K562 (cell line): ENCODE results near the gene PLCB4. TPM values are rescaled to one million over a fixed set of nuclear protein-coding genes. Genes with fewer than 3 reads are reported as not detected.

Experiments
- CHD1 ChIP-seq: fragments of 200-600 bp; sonication (generic); IDR thresholded peaks from one replicate; pipeline ENCODE4 v1.6.1; 2012; ENCODE audit warnings: mild to moderate bottlenecking, moderate library complexity, low read length, inconsistent platforms
- DIDO1 ChIP-seq: fragments of 450-650 bp; IDR thresholded peaks from 2 replicates; pipeline ENCODE4 v1.6.1; 2016; ENCODE audit warnings: low read depth, missing biosample characterization, missing genetic modification characterization
- ETV6 ChIP-seq, 3 experiments: fragments of 150-350 bp in 1 of 3; sonication (generic) in 1 of 3; formaldehyde crosslinking in 1 of 3; IDR thresholded peaks; 2 replicates each; pipeline versions ENCODE4 v1.6.1 to v1.8.0; 2014 to 2022; ENCODE audit warnings: borderline replicate concordance in 2 of 3, low read depth in 2 of 3, antibody characterized with exemption in 1 of 3, low read length in 1 of 3, mild to moderate bottlenecking in 1 of 3, missing genetic modification reagents in 1 of 3
- ZNF121 ChIP-seq: sonication (generic); formaldehyde crosslinking; conservative IDR thresholded peaks from 2 replicates; pipeline ENCODE4 v1.8.0; 2022; ENCODE audit warnings: missing genetic modification reagents
- ZNF584 ChIP-seq: fragments of 200-800 bp; sonication (Bioruptor generic); IDR thresholded peaks from 2 replicates; pipeline ENCODE4 v1.6.1; 2016; ENCODE audit warnings: low read depth, mild to moderate bottlenecking, missing genetic modification characterization, missing compliant biosample characterization
- polyA plus RNA-seq, 8 experiments: library from polyadenylated mRNA; depleted of rRNA in 4 of 8; stranded (reverse) in 5 of 8; unstranded in 3 of 8; fragments of >200 nt; fragmentation: Nextera tagmentation in 2 of 8; fragmentation: Illumina TruSeq in 1 of 8; extraction: Ambion mirVana in 2 of 8; extraction: Trizol in 1 of 8; gene quantifications; 2 replicates each; pipeline versions ENCODE4 v1.2.1 to v1.2.3, GENCODE V29; 2011 to 2014; ENCODE audit warnings: inconsistent platforms in 1 of 8, missing spikeins in 1 of 8
- total RNA-seq, 7 experiments: library from RNA; depleted of rRNA in 6 of 7; stranded (reverse); fragments of >200 nt in 6 of 7; fragmentation: Illumina TruSeq in 2 of 7; extraction: Trizol in 2 of 7; gene quantifications; 2 replicates each; pipeline versions ENCODE4 v1.2.1 to v1.2.3, GENCODE V29; 2011 to 2021; ENCODE audit warnings: low replicate concordance in 1 of 7
- TF ChIP-seq, protein P1 (sequence below): sonication (generic); formaldehyde crosslinking; IDR thresholded peaks from 2 replicates; pipeline ENCODE4 v1.8.1; 2023; ENCODE audit warnings: mild to moderate bottlenecking, missing genetic modification reagents
- TF ChIP-seq, protein P2 (sequence below): fragments of 250-450 bp; sonication (Bioruptor Pico); IDR thresholded peaks from 2 replicates; pipeline ENCODE4 v1.5.0; 2021; ENCODE audit warnings: mild to moderate bottlenecking, borderline replicate concordance

The PLCB4 gene
- total and polyA plus RNA-seq, 9 of the 15 experiments (the other 6 are each of a cell fraction or from before 2014, with no cell fraction given), result 0.20 to 2.9 (median 0.52) TPM

- TF ChIP-seq, protein P1, sequence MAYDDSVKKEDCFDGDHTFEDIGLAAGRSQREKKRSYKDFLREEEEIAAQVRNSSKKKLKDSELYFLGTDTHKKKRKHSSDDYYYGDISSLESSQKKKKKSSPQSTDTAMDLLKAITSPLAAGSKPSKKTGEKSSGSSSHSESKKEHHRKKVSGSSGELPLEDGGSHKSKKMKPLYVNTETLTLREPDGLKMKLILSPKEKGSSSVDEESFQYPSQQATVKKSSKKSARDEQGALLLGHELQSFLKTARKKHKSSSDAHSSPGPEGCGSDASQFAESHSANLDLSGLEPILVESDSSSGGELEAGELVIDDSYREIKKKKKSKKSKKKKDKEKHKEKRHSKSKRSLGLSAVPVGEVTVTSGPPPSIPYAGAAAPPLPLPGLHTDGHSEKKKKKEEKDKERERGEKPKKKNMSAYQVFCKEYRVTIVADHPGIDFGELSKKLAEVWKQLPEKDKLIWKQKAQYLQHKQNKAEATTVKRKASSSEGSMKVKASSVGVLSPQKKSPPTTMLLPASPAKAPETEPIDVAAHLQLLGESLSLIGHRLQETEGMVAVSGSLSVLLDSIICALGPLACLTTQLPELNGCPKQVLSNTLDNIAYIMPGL (CRISPR knock-in tag), result no peak
- no peak for TF ChIP-seq ETV6 (IDR thresholded peaks at IDR 0.05; ENCODE audit: borderline replicate concordance in 1 of 2, low read depth in 2 of 2, low read length in 1 of 2)
- TF ChIP-seq ETV6 (CRISPR knock-in tag; IDR thresholded peaks at IDR 0.05; ENCODE audit: borderline replicate concordance), result no peak
- no peak for TF ChIP-seq ZNF584 (CRISPR knock-in tag)
- TF ChIP-seq DIDO1 (tag), result no peak
- TF ChIP-seq CHD1, result no peak
- TF ChIP-seq, protein P2, sequence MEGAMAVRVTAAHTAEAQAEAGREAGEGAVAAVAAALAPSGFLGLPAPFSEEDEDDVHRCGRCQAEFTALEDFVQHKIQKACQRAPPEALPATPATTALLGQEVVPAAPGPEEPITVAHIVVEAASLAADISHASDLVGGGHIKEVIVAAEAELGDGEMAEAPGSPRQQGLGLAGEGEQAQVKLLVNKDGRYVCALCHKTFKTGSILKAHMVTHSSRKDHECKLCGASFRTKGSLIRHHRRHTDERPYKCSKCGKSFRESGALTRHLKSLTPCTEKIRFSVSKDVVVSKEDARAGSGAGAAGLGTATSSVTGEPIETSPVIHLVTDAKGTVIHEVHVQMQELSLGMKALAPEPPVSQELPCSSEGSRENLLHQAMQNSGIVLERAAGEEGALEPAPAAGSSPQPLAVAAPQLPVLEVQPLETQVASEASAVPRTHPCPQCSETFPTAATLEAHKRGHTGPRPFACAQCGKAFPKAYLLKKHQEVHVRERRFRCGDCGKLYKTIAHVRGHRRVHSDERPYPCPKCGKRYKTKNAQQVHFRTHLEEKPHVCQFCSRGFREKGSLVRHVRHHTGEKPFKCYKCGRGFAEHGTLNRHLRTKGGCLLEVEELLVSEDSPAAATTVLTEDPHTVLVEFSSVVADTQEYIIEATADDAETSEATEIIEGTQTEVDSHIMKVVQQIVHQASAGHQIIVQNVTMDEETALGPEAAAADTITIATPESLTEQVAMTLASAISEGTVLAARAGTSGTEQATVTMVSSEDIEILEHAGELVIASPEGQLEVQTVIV, result no peak
- TF ChIP-seq ZNF121 (CRISPR knock-in tag), result no peak
Measured at GRCh38 chr20:9506280-9506821, 437.5 kb downstream of the PLCB4 start (continued).
